Stimulated activated CD4-positive, alpha-beta T cell treated with anti-CD3 and anti-CD28 coated beads, TNF-alpha, amount 100 ng/mL, for 4 hours (primary cell): Measurements from ENCODE around the gene ZNF609.

Experiments
- DNase-seq, 3 experiments: peaks; one replicate each; pipeline ENCODE4 v3.0.0-alpha.2; 2020; ENCODE audit warnings: low read depth in 3 of 3

The ZNF609 gene

GRCh38 chr15:64731805-64732151 is 271.4 kb downstream of the ZNF609 start:
- DNase-seq = no peak

DNA sequence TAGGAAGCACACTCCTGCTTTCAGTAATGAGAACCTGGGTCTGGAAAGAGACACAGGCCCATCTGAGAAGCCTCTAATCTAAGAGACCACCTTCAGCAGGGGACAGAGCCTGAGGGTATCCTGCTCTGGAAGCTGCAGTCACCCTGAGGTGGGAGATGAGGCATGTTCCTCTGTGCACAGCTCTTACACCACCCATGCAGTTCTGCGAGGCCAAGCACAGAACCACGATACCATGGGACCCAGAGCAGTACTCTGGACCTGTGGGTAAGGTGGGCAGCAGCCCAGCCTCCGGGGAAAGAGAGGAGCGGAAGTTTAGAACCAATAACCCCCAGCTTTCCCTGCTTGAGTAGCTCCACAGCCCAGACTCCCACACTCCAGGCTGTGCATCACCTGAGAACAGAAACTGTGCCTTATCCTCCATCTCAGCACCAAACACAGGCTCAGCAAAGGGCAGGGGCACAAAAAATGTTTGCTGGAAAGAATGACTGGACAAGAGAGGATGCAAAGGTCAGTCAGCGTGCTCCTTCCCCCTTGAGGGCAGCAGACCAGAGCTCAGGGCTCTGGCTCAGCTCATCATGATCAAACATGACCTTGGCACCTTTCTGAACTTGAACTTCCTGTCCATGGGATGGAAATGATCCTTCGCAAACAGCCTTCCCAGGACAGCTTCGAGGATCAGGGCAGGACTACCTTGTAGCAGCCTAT is 271.9 kb downstream of the ZNF609 start:
- no peak for DNase-seq
